HG03575 (cell line): ENCODE data around the gene EPGN.

Experiments used
- ATAC-seq: cut with Tn5 transposase; IDR thresholded peaks from one replicate; pipeline ENCODE4 v1.9.1; 2021; ENCODE audit not compliant: unreplicated experiment, insufficient number of reproducible peaks, low FRiP score; ENCODE audit errors: extremely low read depth

Gene EPGN

GRCh38 chr4:74308215-74308614, at the start of gene EPGN:
Gene EPGN (plus strand): TSS chr4:74308470. CDS start chr4:74308534, 64 bp downstream.
- ATAC-seq = no peak

- no peak for ATAC-seq
Measured at GRCh38 chr4:74258963-74259362, 49.3 kb upstream of the EPGN start.

- no peak for ATAC-seq
Measured at GRCh38 chr4:74260036-74260435, 48.2 kb upstream of the EPGN start.

- ATAC-seq = no peak
Measured at GRCh38 chr4:74262522-74262921, 45.7 kb upstream of the EPGN start.

GRCh38 chr4:74263551-74263950, 44.7 kb upstream of the EPGN start:
- no peak for ATAC-seq

- ATAC-seq = no peak
Measured at GRCh38 chr4:74266081-74266480, 42.2 kb upstream of the EPGN start.

GRCh38 chr4:74267998-74268606, 40.2 kb upstream of the EPGN start:
- ATAC-seq = no peak

- ATAC-seq = no peak
Measured at GRCh38 chr4:74268643-74269042, 39.6 kb upstream of the EPGN start.

GRCh38 chr4:74278490-74278889, 29.8 kb upstream of the EPGN start:
- no peak for ATAC-seq

- ATAC-seq = no peak
Measured at GRCh38 chr4:74279716-74280115, 28.6 kb upstream of the EPGN start.

GRCh38 chr4:74282926-74283325, 25.3 kb upstream of the EPGN start:
- no peak for ATAC-seq

- ATAC-seq = no peak
Measured at GRCh38 chr4:74283614-74284013, 24.7 kb upstream of the EPGN start.

- ATAC-seq = no peak
Measured at GRCh38 chr4:74284053-74284452, 24.2 kb upstream of the EPGN start.

- no peak for ATAC-seq
Measured at GRCh38 chr4:74287164-74287563, 21.1 kb upstream of the EPGN start.

- ATAC-seq = no peak
Measured at GRCh38 chr4:74287791-74288190, 20.5 kb upstream of the EPGN start.

- no peak for ATAC-seq
Measured at GRCh38 chr4:74291471-74291870, 16.8 kb upstream of the EPGN start.

- ATAC-seq = no peak
Measured at GRCh38 chr4:74292111-74292870, 16.0 kb upstream of the EPGN start.

- ATAC-seq = no peak
Measured at GRCh38 chr4:74293558-74293957, 14.7 kb upstream of the EPGN start.

GRCh38 chr4:74294681-74295080, 13.6 kb upstream of the EPGN start:
- no peak for ATAC-seq

GRCh38 chr4:74297539-74297938, 10.7 kb upstream of the EPGN start:
- ATAC-seq = no peak
